Bone marrow (tissue), 2 donors: ENCODE data around the gene WFIKKN1.

Experiments
- DNase-seq, 2 donors: peaks; one replicate each; lab custom pipeline; 2025; lab: John Stamatoyannopoulos, UW

Gene WFIKKN1

GRCh38 chr16:625117-625976 is 5.4 kb upstream of the WFIKKN1 start:
- no peak for DNase-seq

GRCh38 chr16:625977-626765 is 4.6 kb upstream of the WFIKKN1 start:
- DNase-seq, result no peak

GRCh38 chr16:626787-627453 is 3.9 kb upstream of the WFIKKN1 start:
- no peak for DNase-seq

- DNase-seq, result no peak
Measured at GRCh38 chr16:627454-628239, 3.1 kb upstream of the WFIKKN1 start.

- no peak for DNase-seq
Measured at GRCh38 chr16:628321-629061, 2.3 kb upstream of the WFIKKN1 start.

GRCh38 chr16:629185-629832 is 1.5 kb upstream of the WFIKKN1 start:
- DNase-seq, result no peak

- no peak for DNase-seq
Measured at GRCh38 chr16:629833-630248, 944 bp upstream of the WFIKKN1 start.

- no peak for DNase-seq
Measured at GRCh38 chr16:630249-630814, 453 bp upstream of the WFIKKN1 start.

GRCh38 chr16:631808-632358 is 1.1 kb downstream of the WFIKKN1 start:
- DNase-seq, result no peak

- DNase-seq, result no peak
Measured at GRCh38 chr16:632486-633335, 1.9 kb downstream of the WFIKKN1 start.

- no peak for DNase-seq
Measured at GRCh38 chr16:633336-634050, 2.7 kb downstream of the WFIKKN1 start.

GRCh38 chr16:634051-634670 is 3.4 kb downstream of the WFIKKN1 start:
- no peak for DNase-seq

- no peak for DNase-seq
Measured at GRCh38 chr16:634996-635395, 4.2 kb downstream of the WFIKKN1 start.

- DNase-seq, result no peak
Measured at GRCh38 chr16:635573-636205, 4.9 kb downstream of the WFIKKN1 start.

- peak; percentile 75 to 94 for DNase-seq
Measured at GRCh38 chr16:636206-637080, 5.7 kb downstream of the WFIKKN1 start, which contains the start of gene METTL26. Gene METTL26, minus strand, starts transcription at chr16:636305. Its CDS starts 15 bp downstream, at chr16:636290.
